WTC11 (cell line): ENCODE data around the gene NOL7. TPM values are rescaled to one million over a fixed set of nuclear protein-coding genes. Genes with fewer than 3 reads are reported as not detected.

Source experiments
- ATAC-seq: fragments of 200-7000 bp; cut with Tn5 transposase; 2 replicates; pipeline ENCODE4 v1.10.0; 2021; ENCODE audit warnings: mild to moderate bottlenecking, moderate library complexity
- CTCF ChIA-PET: fragments of 300-600 bp; sonication (Branson Sonifier 250); formaldehyde crosslinking; loops from one replicate; lab custom pipeline; 2021; ENCODE audit warnings: antibody characterized with exemption; lab: Charles Lee
- POLR2A ChIA-PET: fragments of 350-600 bp; sonication (Branson Sonifier 250); formaldehyde crosslinking; loops from one replicate; lab custom pipeline; 2021; ENCODE audit warnings: antibody characterized with exemption; lab: Charles Lee
- DNase-seq: peaks from one replicate; pipeline ENCODE4 v3.0.0; 2021; ENCODE audit warnings: low spot score
- H3K27ac Mint-ChIP-seq: 2 replicates; pipeline ENCODE4 v1.8.0; 2021; ENCODE audit warnings: mixed read lengths
- H3K27me3 Mint-ChIP-seq: 2 replicates; pipeline ENCODE4 v1.8.0; 2021; ENCODE audit warnings: low read depth, mild to moderate bottlenecking, moderate library complexity, mixed read lengths
- H3K36me3 Mint-ChIP-seq: 2 replicates; pipeline ENCODE4 v1.8.0; 2021; ENCODE audit warnings: mixed read lengths
- H3K4me1 Mint-ChIP-seq: 2 replicates; pipeline ENCODE4 v1.8.0; 2022; ENCODE audit warnings: mixed read lengths
- H3K4me3 Mint-ChIP-seq: 2 replicates; pipeline ENCODE4 v1.8.0; 2021; ENCODE audit warnings: mild to moderate bottlenecking, moderate library complexity, mixed read lengths
- H3K9me3 Mint-ChIP-seq: 2 replicates; pipeline ENCODE4 v1.8.0; 2021; ENCODE audit warnings: mixed read lengths
- ETV6 ChIP-seq: sonication (generic); formaldehyde crosslinking; IDR thresholded peaks from 2 replicates; pipeline ENCODE4 v1.8.1; 2022; ENCODE audit warnings: mild to moderate bottlenecking, missing genetic modification reagents
- RELA ChIP-seq: sonication (generic); formaldehyde crosslinking; IDR thresholded peaks from 2 replicates; pipeline ENCODE4 v1.8.1; 2022; ENCODE audit warnings: missing genetic modification reagents, mild to moderate bottlenecking, borderline replicate concordance
- STAT6 ChIP-seq: sonication (generic); formaldehyde crosslinking; conservative IDR thresholded peaks from 2 replicates; pipeline ENCODE4 v1.8.1; 2023; ENCODE audit warnings: mild to moderate bottlenecking, low read depth, missing genetic modification reagents, moderate library complexity
- ZBTB21 ChIP-seq: sonication (generic); formaldehyde crosslinking; IDR thresholded peaks from 2 replicates; pipeline ENCODE4 v1.8.1; 2023; ENCODE audit warnings: mild to moderate bottlenecking, missing genetic modification reagents, borderline replicate concordance
- ZNF219 ChIP-seq: sonication (generic); formaldehyde crosslinking; IDR thresholded peaks from 2 replicates; pipeline ENCODE4 v1.8.0; 2023; ENCODE audit warnings: missing genetic modification reagents, mild to moderate bottlenecking, borderline replicate concordance
- ZNF317 ChIP-seq: sonication (generic); formaldehyde crosslinking; IDR thresholded peaks from 2 replicates; pipeline ENCODE4 v1.8.1; 2023; ENCODE audit warnings: low read depth, mild to moderate bottlenecking, moderate library complexity, missing genetic modification reagents, borderline replicate concordance
- ZNF396 ChIP-seq: fragments of 250-450 bp; sonication (Bioruptor Pico); IDR thresholded peaks from 2 replicates; pipeline ENCODE4 v1.8.0; 2021; ENCODE audit warnings: mild to moderate bottlenecking, moderate library complexity, borderline replicate concordance
- ZNF532 ChIP-seq: fragments of 250-450 bp; sonication (Bioruptor Pico); IDR thresholded peaks from 2 replicates; pipeline ENCODE4 v1.9.0; 2021; ENCODE audit warnings: mild to moderate bottlenecking, borderline replicate concordance
- ZSCAN18 ChIP-seq: fragments of 250-450 bp; sonication (Bioruptor Pico); IDR thresholded peaks from 2 replicates; pipeline ENCODE4 v2.1.2; 2022; ENCODE audit warnings: mild to moderate bottlenecking, moderate library complexity
- total RNA-seq: library from RNA; stranded (reverse); gene quantifications from 3 replicates; pipeline ENCODE4 v1.2.3, GENCODE V29; 2021

Gene NOL7
- total RNA-seq, 1 experiment from 2014 or later = 76.1 TPM

- no peak for ATAC-seq
These were observed 46.5 kb downstream of the NOL7 start for GRCh38 chr6:13661647-13662046.

DNA sequence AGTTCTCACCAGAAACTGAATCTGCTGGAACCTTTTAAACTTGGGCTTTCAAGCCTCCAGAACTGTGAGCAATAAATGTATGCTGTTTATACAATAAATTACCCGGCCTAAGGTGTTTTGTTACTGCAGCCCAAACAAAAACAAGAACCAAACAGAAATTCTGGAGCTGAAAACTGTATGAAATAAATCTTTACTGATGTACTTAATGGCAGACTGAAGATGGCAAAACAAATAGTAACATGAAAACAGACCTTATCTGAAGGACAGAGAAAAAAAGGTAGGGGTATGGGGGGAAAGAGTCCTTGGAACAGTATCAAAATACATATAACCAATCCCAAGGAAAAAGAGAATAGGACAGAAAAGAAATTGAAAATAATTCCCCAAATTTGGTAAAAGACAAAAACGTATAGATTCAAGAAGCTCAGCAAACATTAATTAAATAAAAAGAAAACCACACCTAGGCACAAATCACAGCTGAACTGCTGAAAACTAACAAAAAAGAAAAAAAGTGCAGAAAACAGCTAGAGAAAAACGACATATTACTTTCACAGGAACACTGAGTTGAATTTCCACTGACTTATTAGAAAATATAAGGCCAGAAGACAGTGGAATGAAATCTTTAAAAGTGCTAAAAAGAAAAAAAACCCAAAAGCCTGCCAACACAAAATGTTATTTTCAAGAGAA lies 47.7 kb downstream of the NOL7 start:
- H3K9me3 Mint-ChIP-seq = no peaks in the 10 kb centered on the region
- no peaks in the 10 kb centered on the region for H3K36me3 Mint-ChIP-seq
- peak overlapping the region; percentile 62 for H3K27ac Mint-ChIP-seq
- H3K4me1 Mint-ChIP-seq = peaks cover 35% of the 10 kb centered on the region
- no peak for DNase-seq
- ChIA-PET CTCF (no interaction called here), POLR2A (no interaction called here)
- TF ChIP-seq ZBTB21 (CRISPR knock-in tag) (no peak), STAT6 (CRISPR knock-in tag) (no peak), ZNF219 (CRISPR knock-in tag) (no peak)
- no peak for ATAC-seq
- H3K27me3 Mint-ChIP-seq = no peaks in the 10 kb centered on the region
- no peak overlapping the region for H3K4me3 Mint-ChIP-seq

More at GRCh38 chr6:13661647-13662046, 46.5 kb downstream of the NOL7 start:
- no peaks in the 10 kb centered on the region for H3K36me3 Mint-ChIP-seq
- no peak overlapping the region for H3K4me3 Mint-ChIP-seq
- no peaks in the 10 kb centered on the region for H3K9me3 Mint-ChIP-seq
- H3K27me3 Mint-ChIP-seq = no peaks in the 10 kb centered on the region
- TF ChIP-seq RELA (CRISPR knock-in tag) (no peak), ZNF317 (CRISPR knock-in tag) (0 out of 2 replicates have a peak, but pooled peaks have one; percentile 20)
- H3K4me1 Mint-ChIP-seq = peaks cover 31% of the 10 kb centered on the region
- ChIA-PET POLR2A (no interaction called here), CTCF (no interaction called here)
- DNase-seq = no peak
- H3K27ac Mint-ChIP-seq = peak overlapping the region; percentile 2; the same call in 1 of the 2 replicates

GRCh38 chr6:13663986-13664385 lies 48.9 kb downstream of the NOL7 start:
- H3K27ac Mint-ChIP-seq = 0 out of 2 replicates have a peak overlapping the region, but pooled peaks have one; percentile 2
- no peak overlapping the region for H3K4me3 Mint-ChIP-seq
- H3K4me1 Mint-ChIP-seq = peaks cover 47% of the 10 kb centered on the region
- CTCF ChIA-PET = no interaction called here
- TF ChIP-seq ZSCAN18 (CRISPR knock-in tag) (no peak), ZNF396 (no peak), ETV6 (CRISPR knock-in tag) (no peak), ZNF532 (no peak)
- H3K36me3 Mint-ChIP-seq = no peaks in the 10 kb centered on the region
- no peaks in the 10 kb centered on the region for H3K9me3 Mint-ChIP-seq
- DNase-seq (no peak), ATAC-seq (no peak)
- no peaks in the 10 kb centered on the region for H3K27me3 Mint-ChIP-seq
- POLR2A ChIA-PET = no interaction called here
